GM12891 (cell line): ENCODE results near the gene OR2H2. TPM values are rescaled to one million over a fixed set of nuclear protein-coding genes. Genes with fewer than 3 reads are reported as not detected.

Experiments used
- DNase-seq: peaks from one replicate; pipeline ENCODE4 v3.0.0; 2011; ENCODE audit warnings: low spot score; ENCODE audit not compliant: insufficient read length
- FAIRE-seq: peaks from 2 replicates; lab custom pipeline; 2011; peaks lifted over from hg19 to GRCh38; lab: Jason Lieb, UNC
- PAX5 ChIP-seq: IDR thresholded peaks from 2 replicates; pipeline ENCODE4 v1.6.1; 2011; ENCODE audit warnings: low read length, moderate library complexity, mild to moderate bottlenecking; ENCODE audit not compliant: insufficient read depth, severe bottlenecking
- POLR2A ChIP-seq: IDR thresholded peaks from 2 replicates; pipeline ENCODE4 v1.6.1; 2011; ENCODE audit warnings: low read depth, low read length, control low read depth
- POLR2AphosphoS5 ChIP-seq: IDR thresholded peaks from 2 replicates; pipeline ENCODE4 v1.6.1; 2011; ENCODE audit warnings: low read depth, low read length, control low read depth
- POU2F2 ChIP-seq: IDR thresholded peaks from 2 replicates; pipeline ENCODE4 v1.6.1; 2011; ENCODE audit warnings: low read depth, mild to moderate bottlenecking, control low read depth, low read length, moderate library complexity
- SPI1 ChIP-seq: IDR thresholded peaks from 2 replicates; pipeline ENCODE4 v1.6.1; 2011; ENCODE audit warnings: low read depth, low read length, control low read depth
- TAF1 ChIP-seq: IDR thresholded peaks from 2 replicates; pipeline ENCODE4 v1.6.1; 2011; ENCODE audit warnings: low read depth, low read length, control low read depth
- polyA plus RNA-seq: library from polyadenylated mRNA; unstranded; fragments of >200 nt; gene quantifications from one replicate; pipeline ENCODE4 v1.2.1, GENCODE V29; 2012; ENCODE audit warnings: low read depth, missing spikeins, inconsistent platforms; ENCODE audit not compliant: missing spikeins

Gene OR2H2
- not detected for polyA plus RNA-seq

DNA sequence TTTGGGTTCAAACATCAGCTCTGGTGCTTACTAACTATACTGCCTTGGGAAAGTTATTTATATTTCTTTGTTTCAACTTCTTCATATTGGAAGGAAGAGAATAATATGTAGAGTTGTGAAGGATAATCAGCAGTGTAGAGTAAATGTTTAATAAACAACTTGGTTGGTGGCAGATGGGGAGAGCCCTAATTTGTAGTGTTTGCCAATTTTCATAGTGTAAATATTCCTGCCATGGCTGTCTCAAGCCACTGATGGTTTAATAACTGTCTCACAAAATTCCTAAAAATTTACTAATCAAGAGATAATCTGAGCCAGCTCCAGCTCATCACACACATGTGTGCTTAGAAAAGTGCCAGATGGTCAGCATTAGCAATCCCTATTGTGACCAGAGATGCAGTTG lies at the start of gene OR2H2:
OR2H2 (plus strand) TSS at position 301 of the 400 bp plus-strand sequence. CDS start 2,824 bp downstream, outside the sequence.
- FAIRE-seq (no peak), DNase-seq (no peak)
- TF ChIP-seq POLR2AphosphoS5 (no peak), TAF1 (no peak), PAX5 (no peak), POU2F2 (no peak), POLR2A (no peak), SPI1 (no peak)

DNA sequence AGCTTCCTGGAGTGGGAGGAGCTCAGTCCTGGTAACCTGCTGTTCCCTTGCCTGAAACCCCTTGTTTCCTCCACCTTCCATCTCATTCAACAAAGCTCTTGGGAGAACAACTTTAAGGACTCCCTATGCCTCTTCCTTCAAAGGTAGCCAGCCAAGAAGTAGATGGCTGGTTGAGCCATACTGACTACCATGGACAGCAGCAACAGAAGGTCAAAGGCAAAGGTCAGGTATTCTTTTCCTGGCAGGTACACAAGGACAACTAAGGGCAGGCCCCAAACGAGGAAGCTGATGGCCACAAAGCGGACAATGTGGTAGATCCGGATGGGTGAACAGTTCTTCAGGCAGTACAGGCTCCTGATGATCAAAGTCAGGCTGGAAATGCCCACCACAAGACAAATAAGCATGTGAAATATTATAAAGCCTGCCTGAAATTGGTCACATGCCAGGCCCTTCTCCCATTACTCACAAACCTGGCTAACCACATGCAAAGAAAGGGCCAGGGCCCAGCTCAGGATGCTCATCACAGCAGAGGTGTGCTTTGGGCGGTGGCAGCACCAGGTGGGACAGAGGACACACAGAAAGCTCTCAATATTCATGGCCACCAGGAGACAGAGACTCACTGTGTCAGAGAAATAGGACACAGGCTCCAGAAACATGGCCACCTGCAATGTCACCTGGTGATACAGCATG lies 47.1 kb upstream of the OR2H2 start:
- FAIRE-seq (no peak), DNase-seq (no peak)
- TF ChIP-seq PAX5 (no peak), TAF1 (no peak), SPI1 (no peak), POLR2A (no peak), POU2F2 (no peak), POLR2AphosphoS5 (no peak)

DNA sequence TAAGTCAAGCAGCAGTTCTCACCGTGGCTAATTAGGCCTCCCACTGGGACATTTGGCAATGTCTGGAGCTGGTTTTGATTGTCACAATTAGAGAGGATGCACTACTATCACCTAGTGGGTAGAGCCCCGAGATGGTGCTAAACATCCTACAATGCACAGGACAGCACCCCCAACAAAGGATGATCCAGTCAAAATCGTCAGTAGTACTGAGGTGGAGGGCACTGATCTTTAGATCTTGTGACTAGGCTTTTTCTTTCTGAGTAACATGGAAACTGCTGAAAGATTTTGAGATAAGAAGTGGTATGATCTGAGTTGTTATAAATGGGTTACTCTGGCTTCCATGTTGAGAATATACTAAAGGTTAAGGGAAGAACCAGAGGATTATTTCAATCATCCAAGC lies 37.3 kb upstream of the OR2H2 start:
- DNase-seq (no peak), FAIRE-seq (no peak)
- TF ChIP-seq SPI1 (no peak), PAX5 (no peak)

GRCh38 chr6:29552512-29553051 lies 32.3 kb upstream of the OR2H2 start:
- peak; percentile 43 for DNase-seq
- FAIRE-seq = peak; percentile 90
- no peak for TF ChIP-seq PAX5
- no peak for TF ChIP-seq POLR2A
- no peak for TF ChIP-seq SPI1
- TF ChIP-seq POU2F2 = no peak
- no peak for TF ChIP-seq POLR2AphosphoS5
- TF ChIP-seq TAF1 = no peak

GRCh38 chr6:29553268-29554057 lies 31.5 kb upstream of the OR2H2 start:
- no peak for TF ChIP-seq POLR2AphosphoS5
- TF ChIP-seq POU2F2 = no peak
- TF ChIP-seq POLR2A = no peak
- no peak for TF ChIP-seq TAF1
- DNase-seq = no peak
- FAIRE-seq = peak; percentile 61

- DNase-seq (no peak), FAIRE-seq (no peak)
- TF ChIP-seq POU2F2 (no peak), POLR2AphosphoS5 (no peak), TAF1 (no peak), SPI1 (no peak), POLR2A (no peak), PAX5 (no peak)
Measured at GRCh38 chr6:29554764-29555163, 30.2 kb upstream of the OR2H2 start.

- no peak for TF ChIP-seq SPI1
- TF ChIP-seq POLR2AphosphoS5 = no peak
- TF ChIP-seq POU2F2 = no peak
- TF ChIP-seq PAX5 = no peak
- no peak for TF ChIP-seq POLR2A
- TF ChIP-seq TAF1 = no peak
- no peak for DNase-seq
- FAIRE-seq = no peak
Measured at GRCh38 chr6:29557320-29557719, 27.6 kb upstream of the OR2H2 start.

DNA sequence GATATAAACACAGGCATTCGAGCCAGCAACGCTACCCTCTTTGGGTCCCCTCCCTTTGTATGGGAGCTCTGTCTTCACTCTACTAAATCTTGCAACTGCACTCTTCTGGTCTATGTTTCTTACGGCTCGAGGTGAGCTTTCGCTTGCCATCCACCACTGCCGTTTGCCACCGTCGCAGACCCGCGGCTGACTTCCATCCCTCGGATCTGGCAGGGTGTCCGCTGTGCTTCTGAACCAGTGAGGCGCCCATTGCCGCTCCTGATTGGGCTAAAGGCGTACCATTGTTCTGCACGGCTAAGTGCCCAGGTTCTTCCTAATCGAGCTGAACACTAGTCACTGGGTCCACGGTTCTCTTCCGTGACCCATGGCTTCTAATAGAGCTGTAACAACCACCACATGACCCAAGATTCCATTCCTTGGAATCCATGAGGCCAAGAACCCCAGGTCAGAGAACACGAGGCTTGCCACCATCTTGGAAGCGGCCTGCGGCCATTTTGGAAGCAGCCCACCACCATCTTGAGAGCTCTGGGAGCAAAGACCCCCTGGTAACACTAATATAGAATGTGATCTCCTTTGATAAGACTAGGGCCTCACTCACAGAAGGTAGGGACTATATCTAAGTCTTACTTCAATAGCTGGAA lies 26.4 kb upstream of the OR2H2 start:
- no peak for DNase-seq
- FAIRE-seq = no peak
- TF ChIP-seq POU2F2 (no peak), SPI1 (no peak), TAF1 (no peak), POLR2A (no peak), PAX5 (no peak), POLR2AphosphoS5 (no peak)

GRCh38 chr6:29559524-29560287 lies 25.2 kb upstream of the OR2H2 start, which contains the start of gene UBD:
TSS of gene UBD (minus strand) at chr6:29559732. CDS start at chr6:29559701, 31 bp downstream.
- peak; percentile 71 for FAIRE-seq
- TF ChIP-seq PAX5 = no peak
- 0 out of 2 replicates have a peak, but pooled peaks have one; percentile 25 for TF ChIP-seq POLR2A

More at GRCh38 chr6:29559524-29560287, 25.2 kb upstream of the OR2H2 start, which contains the start of gene UBD:
- DNase-seq = no peak
